ENCODE results near the gene SMG9.

DNA sequence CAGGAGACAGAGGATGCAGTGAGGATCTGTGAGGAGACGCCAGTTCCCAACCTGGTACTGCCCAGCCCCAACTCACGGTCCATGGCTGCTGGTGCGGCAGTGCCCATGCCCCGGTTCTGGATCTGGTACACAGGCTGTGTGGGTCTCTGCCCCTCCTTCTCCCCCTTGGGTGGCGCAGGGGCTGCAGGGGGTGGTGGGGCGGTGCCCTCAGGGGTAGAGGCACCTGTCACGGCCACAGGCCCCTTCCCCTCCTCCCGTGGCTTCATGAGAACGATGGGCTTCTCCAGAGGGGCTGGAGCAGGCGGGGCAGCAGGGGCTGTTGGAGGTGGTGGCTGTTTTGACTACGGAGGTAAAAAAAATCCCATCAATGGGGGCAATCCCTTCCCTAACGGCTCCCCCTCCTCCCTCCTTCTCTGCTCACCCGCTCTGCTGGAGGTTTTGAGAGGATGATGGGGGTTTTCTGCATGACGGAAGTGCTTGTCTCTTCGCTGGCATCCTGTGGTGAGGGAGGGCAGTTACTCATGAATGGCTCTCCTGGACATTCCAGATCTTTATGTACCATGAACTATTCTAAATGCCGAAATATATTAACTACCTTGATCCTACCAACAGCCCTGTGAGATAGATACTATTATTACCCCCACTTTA lies 7.1 kb downstream of the SMG9 start:
- TF ChIP-seq EZH2 (IDR thresholded peaks at IDR 0.05; ENCODE audit: low read length, missing control alignments), result no peak
- TF ChIP-seq, protein P1, sequence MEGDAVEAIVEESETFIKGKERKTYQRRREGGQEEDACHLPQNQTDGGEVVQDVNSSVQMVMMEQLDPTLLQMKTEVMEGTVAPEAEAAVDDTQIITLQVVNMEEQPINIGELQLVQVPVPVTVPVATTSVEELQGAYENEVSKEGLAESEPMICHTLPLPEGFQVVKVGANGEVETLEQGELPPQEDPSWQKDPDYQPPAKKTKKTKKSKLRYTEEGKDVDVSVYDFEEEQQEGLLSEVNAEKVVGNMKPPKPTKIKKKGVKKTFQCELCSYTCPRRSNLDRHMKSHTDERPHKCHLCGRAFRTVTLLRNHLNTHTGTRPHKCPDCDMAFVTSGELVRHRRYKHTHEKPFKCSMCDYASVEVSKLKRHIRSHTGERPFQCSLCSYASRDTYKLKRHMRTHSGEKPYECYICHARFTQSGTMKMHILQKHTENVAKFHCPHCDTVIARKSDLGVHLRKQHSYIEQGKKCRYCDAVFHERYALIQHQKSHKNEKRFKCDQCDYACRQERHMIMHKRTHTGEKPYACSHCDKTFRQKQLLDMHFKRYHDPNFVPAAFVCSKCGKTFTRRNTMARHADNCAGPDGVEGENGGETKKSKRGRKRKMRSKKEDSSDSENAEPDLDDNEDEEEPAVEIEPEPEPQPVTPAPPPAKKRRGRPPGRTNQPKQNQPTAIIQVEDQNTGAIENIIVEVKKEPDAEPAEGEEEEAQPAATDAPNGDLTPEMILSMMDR (conservative IDR thresholded peaks at IDR 0.05 in 1 of 2, IDR thresholded peaks at IDR 0.05 in 1 of 2; ENCODE audit: low read depth in 1 of 2, low read length in 2 of 2), result no peak

Measured in fibroblast of lung (primary cell).